LNCaP clone FGC (cell line): Measurements from ENCODE around the gene PPFIBP1.
"Not testable (repeated sequence)": the region's sequence is repeated elsewhere in the genome, so short reads cannot be mapped to it uniquely, and the experiment has no call there.

ENCODE experiments used
- DNase-seq: peaks from one replicate; pipeline ENCODE4 v3.0.0-alpha.2; 2011; ENCODE audit warnings: low read depth
- H3K4me3 ChIP-seq: 2 replicates; pipeline ENCODE4 v1.5.1; 2011; ENCODE audit warnings: mild to moderate bottlenecking, low read depth, low read length, control low read depth
- CTCF ChIP-seq: IDR thresholded peaks from 2 replicates; pipeline ENCODE4 v1.5.1; 2012; ENCODE audit warnings: mild to moderate bottlenecking; ENCODE audit not compliant: control insufficient read depth, insufficient read depth; ENCODE audit errors: extremely low read depth

Gene PPFIBP1

DNA sequence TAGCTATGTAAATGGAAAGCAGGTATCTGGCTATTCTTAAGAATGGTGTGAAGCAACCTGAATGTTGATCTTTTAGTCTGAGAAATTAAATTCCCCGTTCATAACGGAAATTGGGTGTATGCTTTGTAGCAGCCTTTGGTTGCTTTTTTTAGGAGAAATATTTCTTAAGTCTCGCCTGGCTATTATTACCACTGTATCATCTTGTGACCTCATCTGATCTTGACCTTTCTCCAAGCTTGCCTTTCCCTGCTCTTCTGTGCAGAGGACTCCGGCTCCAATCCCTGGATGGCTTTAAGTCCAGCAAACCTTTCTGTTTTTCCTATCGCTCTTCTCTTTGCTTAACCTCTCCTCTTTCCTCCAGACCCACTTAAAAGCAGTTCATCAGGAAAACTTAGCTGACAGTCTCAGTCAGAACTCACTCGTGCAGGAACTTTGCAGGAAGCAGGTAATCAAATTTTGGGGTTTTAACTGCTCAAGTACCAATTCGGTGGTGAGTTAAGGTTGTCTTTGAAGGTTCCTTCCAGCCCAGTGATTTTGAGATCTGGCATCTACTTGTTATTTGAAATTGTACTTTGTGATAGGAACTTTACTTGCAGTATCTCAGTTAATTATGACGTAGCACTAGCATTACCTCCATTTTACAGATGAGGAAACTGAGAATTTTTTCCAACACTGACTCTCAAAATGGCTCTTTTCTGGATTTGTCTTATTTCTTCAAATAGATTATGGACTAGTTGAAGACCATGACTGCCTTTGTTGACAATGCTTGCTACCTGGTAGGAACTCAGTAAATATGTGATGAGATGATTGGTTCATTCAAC is 14.1 kb downstream of the PPFIBP1 start:
- DNase-seq: no peak
- no peak for TF ChIP-seq CTCF
- no peak overlapping the region for H3K4me3 ChIP-seq

GRCh38 chr12:27539191-27539631 is 15.2 kb downstream of the PPFIBP1 start:
- DNase-seq: peak; percentile 94
- H3K4me3 ChIP-seq: no peak overlapping the region
- no peak for TF ChIP-seq CTCF

- H3K4me3 ChIP-seq: no peak overlapping the region
- no peak for TF ChIP-seq CTCF
- DNase-seq: no peak
Observed at GRCh38 chr12:27541031-27541719, 17.2 kb downstream of the PPFIBP1 start.

DNA sequence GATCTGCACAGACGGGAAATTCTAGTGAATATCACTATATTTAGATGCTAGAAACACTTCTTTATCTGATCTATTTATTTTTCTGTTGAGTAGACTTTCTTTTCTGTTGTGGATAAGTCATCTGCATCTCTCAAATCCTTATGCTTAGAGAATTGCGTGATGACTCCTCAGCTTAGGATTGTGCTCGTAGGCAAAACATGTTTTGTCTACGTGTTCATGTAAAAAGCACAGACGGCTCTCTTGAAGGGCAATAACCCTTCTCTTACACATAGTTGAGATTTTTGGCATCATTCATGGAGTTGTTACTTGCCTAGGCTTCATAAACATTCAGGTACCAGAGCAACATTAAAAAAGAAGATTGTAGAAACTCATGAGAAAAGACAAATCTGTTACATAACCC is 18.6 kb downstream of the PPFIBP1 start:
- TF ChIP-seq CTCF: no peak
- H3K4me3 ChIP-seq: no peak overlapping the region
- DNase-seq: no peak

DNA sequence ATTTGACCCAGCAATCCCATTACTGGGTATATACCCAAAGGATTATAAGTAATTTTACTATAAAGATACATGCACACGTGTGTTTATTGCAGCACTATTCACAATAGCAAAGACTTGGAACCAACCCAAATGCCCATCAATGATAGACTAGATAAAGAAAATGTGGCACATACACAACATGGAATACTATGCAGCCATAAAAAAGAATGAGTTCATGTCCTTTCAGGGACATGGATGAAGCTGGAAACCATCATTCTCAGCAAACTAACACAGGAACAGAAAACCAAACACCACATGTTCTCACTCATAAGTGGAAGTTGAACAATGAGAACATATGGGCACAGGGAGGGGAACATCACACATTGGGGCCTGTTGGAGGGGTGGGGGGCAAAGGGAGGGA is 20.9 kb downstream of the PPFIBP1 start:
- not testable (repeated sequence) for DNase-seq, H3K4me3 ChIP-seq

- no peak for TF ChIP-seq CTCF
- no peak overlapping the region for H3K4me3 ChIP-seq
- no peak for DNase-seq
Observed at GRCh38 chr12:27545665-27546064, 21.7 kb downstream of the PPFIBP1 start.

DNA sequence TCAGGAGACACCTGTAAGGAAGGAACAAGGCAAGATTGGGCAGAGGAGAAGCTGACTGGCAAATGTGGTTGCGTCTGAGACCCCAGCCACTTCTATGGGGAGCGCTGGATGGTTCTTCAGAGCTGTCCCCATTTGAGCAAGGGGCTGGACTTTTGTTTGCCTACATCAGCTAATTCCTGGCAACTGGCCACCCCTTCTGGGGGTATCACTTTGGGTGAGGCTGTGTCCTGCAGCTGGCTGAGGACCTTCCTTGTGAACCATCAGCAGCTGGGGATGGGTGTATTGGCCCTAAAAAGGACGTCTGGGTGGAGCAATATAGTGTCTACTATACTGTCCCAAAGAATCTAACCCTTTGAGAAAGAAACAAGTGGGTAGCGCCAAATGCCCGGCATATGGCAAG is 23.6 kb downstream of the PPFIBP1 start:
- no peak for DNase-seq
- H3K4me3 ChIP-seq: no peak overlapping the region
- TF ChIP-seq CTCF: no peak
